Inferior parietal cortex (tissue), 1 donor: ENCODE results near the gene WDR1.

Experiments used
- DNase-seq: peaks from one replicate; pipeline ENCODE4 v3.0.0-alpha.2; 2016; ENCODE audit errors: extremely low spot score

WDR1 gene

DNA sequence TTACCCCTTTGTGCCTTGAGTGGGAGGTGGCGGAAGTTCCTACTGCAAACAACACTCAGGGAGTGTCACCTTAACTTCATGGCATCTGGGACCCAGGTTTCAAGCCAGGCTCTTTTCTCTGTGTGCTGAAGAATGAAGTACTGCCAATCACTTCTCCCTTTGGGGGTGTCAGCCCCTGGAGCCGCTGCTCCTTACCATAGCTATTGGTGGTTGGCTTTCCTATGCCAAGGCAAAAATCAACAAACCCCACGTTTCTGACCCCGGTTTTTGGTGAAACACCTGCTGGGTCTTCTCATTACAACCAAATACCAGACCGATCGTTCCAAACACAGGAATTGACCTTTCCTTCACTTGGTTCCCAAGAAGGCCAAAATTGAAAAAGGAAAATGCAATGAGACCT, 75.6 kb downstream of the WDR1 start:
- DNase-seq, result no peak

DNA sequence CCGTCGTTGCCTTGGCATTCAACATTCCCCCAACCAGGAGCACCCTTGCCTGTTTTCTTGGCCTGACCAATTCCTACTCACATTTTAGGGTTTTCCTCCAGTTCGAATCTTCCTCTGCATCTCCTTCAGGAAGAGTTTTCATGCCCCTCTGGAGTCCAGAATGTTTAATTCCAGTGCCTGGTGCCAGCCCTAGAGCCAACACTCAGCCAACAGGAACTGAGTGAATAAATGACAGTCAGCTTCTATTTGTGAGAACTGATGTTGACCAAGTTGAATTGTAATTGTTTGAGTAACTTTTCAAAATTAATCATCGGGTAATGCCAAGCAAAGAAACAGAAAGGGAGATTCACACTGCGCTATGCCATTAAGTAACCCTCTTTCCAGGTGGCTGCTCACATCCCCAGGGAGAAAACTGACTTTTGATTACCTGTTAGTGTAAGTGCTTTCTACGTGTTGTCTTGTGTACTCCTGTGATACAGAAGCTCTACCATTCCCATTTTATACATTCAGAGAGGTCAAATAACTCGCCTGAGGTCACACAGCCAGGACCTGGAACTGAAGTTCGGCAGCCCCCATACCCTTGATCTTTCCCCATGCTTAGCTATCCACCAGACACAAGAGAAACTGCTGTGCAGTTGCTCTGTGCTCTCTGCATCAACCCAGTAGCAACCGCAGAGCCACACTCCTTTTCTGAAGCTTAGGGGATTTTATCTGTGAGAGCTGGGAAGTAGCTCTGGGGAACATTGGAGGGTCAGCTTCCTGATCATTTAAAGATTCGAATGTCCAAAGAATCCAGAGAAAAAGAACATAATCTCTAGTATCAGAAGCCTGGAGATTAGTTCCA, 76.3 kb downstream of the WDR1 start:
- no peak for DNase-seq

DNA sequence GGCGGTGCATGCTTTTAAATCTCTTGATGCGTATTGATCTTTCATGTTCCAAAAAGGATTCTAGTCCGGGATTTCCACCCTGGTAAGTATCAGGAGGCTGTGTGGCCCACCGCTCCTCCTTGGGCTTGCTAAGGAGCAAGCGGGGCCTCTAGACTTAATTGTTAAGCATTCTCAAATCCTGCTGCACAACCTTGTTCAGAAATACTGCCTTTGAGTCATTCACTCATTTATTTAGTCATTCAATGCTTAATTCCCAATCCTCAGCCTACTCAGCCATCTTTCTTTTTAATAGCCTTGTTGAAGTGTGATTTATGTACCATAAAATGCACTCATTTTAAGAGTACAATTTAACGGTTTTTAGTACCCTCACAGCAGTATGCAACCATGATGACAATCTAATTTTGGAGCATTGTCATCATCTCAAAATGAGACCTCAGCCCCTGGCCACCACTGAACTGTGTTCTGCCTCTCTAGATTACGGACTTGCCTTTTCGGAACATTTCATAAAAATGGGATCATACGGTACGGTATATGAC, 79.7 kb downstream of the WDR1 start:
- DNase-seq, result no peak

DNA sequence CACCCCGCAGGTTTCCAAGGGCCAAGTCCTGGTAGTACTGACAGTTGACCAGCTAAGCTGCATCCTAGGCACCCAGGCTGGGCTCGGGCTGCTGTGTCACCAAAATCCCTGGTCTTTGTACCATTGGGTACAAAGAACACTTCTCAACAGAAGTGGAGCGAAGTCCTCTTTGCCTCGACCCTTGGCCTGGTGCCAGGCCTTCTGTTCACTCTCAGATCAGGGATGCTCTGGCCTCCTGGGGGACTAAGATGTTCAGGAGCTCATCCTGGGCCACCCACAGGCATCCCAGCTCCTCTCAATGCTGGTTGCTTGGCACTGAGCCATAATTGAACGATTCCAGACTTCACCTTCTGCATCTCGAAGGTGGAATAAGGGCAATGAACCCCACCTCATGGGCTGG, 81.5 kb downstream of the WDR1 start:
- DNase-seq, result no peak

DNA sequence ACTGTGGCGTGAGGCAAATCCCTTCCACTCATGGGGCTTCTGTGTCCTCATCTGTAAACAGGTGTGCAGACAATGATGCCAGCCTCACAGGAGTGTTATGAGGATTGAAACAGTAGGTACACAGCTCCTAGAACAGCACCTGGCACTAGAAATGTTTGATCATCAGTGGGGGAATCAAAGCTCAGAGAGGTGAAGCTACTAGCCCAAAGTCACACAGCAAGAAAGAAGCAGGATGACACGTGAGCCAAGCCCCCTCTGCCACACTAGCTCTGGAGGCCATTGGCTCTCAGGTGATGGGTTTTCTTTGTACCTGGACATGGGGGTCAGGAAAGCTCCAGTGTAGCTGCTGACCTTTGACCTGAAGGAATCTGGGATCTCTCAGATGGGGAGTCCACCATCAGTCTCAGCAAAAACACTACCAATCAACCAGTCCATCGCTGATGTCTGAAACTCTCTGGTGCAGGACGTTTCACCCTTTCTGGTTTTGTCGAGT, 81.9 kb downstream of the WDR1 start:
- DNase-seq, result no peak

DNA sequence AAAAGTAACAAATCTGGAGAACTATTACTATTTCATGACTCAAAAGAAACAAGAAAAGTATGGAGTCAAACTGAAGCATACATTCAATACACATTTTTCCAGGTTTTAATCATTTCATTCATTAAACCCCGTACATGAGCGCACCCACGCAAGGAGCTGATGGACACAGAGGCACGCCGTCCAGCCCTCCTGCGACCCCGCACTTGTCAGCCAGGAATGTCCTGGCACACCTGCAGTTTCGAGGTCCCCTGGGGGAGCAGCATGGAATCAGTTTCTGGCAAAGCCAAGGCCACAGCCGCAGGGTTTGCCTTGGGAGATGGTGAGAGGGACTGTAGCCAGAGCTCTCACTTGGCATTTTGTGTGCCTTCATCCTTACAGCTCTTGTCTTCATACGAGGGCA, 82.5 kb downstream of the WDR1 start:
- no peak for DNase-seq

DNA sequence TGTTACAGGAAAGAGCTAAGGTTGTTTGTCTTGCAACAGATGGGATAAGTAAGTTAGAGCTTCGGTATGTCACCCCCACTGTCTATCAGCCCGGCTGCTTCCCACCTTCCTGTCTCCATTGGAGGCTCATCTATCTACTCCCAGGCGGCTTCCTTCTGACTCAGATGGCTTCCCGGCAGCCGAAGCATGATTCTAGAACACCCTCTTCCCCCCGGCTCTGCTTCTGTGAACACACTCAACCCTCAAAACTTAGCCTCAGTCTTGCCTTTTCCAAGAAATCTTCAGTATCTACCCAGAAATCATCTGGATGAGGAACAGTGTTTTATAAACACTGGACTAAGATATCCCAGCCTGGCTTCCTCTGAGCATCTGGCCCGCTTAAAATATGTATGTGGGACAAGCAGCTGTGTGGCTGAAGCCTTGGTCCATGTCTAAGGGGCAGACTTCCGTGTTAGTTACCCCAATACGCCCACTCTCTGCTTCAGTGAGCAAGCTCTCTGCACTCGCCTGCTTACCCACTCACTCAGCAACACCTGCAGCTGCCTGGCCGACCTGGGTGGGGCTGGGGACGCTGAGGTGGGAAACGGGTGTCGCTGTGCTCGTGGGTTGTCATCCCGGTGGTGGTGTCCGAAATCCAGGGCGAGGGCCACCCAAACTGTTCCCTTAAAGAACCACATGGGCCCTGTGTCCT, 83.3 kb downstream of the WDR1 start:
- DNase-seq, result no peak

DNA sequence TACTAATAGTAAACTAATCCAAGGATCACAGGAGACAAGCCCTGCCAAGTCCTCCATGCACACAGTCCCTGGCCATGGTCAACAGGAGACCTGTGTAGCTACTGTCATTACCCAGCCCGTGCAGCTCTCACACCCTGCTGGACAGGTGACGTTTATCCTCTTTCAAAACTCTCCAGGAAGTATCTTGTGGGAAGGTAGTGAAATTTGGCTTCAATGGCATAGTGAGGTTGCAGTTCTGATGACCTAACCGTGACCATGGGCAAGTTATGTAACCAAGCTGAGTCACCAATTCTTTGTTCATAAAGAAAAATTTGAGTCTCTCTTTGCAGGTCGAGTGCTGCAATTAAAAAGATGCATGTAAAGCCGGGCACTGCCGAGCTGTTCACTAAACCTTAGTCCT, 84.0 kb downstream of the WDR1 start:
- DNase-seq, result no peak

DNA sequence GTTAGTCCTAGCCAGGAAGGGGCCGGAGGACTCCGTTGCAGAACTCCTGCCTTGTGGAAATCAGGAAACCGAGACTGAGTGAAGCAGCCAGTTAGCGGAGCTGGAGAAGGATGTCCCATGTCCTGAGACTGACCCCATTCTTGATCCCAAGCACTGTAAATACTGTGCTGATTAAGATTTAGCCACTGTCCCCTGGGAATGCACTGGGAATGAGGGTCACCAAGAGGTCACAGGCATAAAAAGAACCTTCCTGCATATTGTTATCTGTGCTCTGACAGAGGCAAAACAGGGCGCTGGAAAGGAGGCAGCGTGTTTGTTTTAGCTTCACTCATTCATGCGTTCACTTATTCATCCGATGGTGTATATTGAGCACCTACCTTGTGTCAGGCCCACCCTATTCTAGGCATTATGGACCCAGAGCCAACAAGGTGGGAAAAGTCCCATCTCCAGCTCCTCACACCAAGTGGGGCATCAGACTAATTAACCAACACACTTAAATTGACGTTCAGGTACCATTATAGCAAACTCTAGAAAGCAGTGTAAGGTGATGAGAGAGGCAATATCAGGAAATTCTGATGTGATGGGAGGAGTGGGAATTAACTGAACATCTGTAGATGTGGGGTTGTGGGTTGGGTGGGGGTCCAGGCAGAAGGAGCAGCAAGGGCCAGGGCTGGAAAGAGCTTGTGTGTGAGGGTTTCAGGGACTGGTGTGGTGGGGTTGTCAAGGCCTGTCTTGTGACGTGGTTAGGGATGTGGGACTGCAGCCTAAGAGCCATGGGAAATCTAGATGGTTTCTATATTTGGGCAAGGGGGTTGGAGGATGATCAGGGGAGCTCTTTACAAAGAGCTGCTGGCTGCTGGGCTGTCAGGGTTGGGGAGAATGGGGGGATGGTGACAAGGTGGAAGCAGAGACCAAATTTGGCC, 84.7 kb downstream of the WDR1 start:
- no peak for DNase-seq

DNA sequence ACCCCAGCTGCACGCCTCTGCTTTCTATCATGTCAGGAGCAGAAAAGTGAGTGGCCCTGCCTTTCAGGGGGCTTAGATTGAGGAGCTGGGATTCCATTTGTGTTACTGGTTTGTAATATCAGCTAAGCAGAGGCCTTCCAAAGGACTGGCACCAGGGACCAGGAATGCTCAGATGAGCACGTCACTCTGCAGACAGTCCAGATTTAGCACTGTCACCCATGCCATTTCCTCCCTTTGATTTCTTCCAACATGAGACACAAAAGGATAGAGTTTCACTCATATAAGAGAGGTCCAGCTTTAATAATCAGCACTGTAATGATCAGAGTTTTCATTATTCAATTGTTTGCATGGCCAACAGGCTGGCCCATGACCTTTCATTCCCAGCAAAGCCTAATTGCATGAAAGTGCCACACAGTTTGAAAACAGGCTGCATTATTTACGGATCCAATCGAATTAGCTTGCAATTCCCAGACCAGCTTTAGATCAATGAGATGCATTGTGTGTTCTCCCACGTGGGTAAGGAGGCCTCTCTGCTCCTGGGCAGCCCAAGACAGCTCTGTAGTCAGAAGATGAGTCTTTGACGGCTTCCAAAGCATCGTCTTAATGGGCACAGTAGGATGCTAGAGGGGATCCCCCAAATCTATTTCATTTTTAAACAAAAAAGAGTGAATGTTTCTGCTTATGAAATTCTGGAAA, 85.5 kb downstream of the WDR1 start:
- DNase-seq, result no peak

DNA sequence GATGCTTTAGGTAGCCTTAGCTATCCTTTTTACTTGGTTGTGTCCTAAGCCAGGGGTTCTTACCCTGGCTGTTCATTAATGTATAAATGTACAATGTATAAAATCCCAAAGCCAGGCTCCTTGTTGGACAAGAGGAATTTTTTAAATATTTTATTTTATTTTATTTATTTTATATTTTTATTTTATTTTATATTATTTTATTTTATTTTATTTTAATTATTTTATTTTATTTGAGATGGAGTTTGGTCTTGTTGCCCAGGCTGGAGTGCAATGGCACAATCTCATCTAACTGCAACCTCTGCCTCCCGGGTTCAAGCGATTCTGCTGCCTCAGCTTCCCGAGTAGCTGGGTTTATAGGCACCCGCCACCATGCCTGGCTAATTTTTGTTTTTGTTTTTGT, 87.2 kb downstream of the WDR1 start:
- no peak for DNase-seq

DNA sequence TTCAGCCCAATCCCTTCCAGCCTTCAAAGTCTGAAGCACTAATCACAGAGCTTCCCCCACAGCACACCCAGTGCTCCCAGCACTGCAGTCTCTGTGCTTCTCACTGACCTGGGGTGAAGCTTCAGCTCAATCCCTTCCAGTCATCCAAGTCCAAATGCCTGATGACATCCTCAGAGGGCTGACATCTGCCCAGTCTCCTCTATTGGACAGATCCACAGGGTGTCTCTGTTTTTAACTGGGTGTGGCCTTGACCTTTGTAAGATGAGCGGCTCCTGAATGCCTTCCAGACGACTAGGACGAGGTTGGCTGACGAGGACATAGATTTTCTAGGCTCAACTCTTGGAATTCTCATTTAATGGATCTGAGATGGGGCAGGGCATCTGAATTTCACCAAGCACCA, 87.7 kb downstream of the WDR1 start:
- no peak for DNase-seq

DNA sequence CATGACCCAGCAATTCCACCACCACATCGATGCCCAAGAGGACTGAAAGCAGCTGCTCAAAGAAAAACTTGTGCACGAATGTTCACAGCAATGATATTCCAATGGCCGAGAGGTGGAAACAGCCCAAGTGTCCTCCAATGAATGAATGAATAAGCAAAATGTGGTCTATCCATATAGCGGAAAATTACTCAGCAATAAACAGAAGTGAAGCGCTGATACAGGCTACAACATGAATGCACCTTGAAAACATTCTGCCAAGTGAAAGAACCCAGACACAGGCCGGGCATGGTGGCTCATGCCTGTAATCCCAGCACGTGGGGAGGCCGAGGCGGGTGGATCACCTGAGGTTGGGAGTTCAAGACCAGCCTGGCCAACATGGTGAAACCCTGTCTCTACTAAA, 90.1 kb downstream of the WDR1 start:
- DNase-seq, result no peak

DNA sequence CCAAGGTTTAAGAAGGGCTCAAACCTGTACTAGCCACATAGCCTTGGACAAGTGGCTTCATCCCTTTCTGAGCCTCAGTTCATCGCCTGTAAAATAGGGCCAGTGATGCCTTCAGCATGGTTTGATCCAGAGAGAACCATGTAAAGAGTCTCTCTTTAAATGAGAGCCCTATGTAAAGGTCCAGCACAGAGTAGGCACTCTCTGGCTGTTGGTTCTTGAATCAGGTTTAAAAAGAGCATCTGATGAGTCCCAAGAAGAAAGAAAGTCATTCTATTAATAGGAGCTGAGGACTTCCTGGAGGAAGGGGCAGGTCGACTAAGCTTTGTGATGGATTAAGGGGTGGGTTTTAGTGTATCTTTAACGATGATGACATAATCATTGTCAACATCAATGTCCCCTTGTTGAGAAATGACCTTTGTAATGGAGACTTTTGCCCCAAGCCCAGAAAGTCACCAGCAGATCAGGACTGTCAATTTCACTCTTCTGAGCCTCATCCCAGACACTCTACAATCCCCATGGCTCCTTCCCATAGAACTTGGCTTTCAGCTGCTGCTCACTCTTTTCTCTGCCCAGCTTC, 91.3 kb downstream of the WDR1 start:
- no peak for DNase-seq
